ENCODE results near the gene TMEM252. TPM values are rescaled to one million over a fixed set of nuclear protein-coding genes. Genes with fewer than 3 reads are reported as not detected.

TMEM252 gene
- total RNA-seq, 1 experiment from 2014 or later, result not detected

- H3K9me2 ChIP-seq (replicated peaks; ENCODE audit: low read length), result no peaks in the 10 kb centered on the region
- no peak overlapping the region for H3K4me3 ChIP-seq (ENCODE audit: low read length)
- CTCF ChIA-PET, result no interaction called here
- no peak overlapping the region for H3K9ac ChIP-seq (ENCODE audit: low read length)
- no peaks in the 10 kb centered on the region for H3K79me2 ChIP-seq (ENCODE audit: low read length)
- POLR2A ChIA-PET (ENCODE audit: unreplicated experiment), result no interaction called here
- H3K27me3 ChIP-seq (ENCODE audit: low read length), result no peaks in the 10 kb centered on the region
- H3K9me3 ChIP-seq (ENCODE audit: low read length), result no peaks in the 10 kb centered on the region
- H3K27ac ChIP-seq (ENCODE audit: low read length), result no peak overlapping the region
- no peaks in the 10 kb centered on the region for H4K20me1 ChIP-seq (ENCODE audit: low read length)
- BruUV-seq (replicated peaks), result no TSS peak
- TF ChIP-seq CTCF (conservative IDR thresholded peaks at IDR 0.05; ENCODE audit: low read depth, low read length), result no peak
- no peak for TF ChIP-seq EZH2phosphoT487 (IDR thresholded peaks at IDR 0.05; ENCODE audit: borderline replicate concordance, low read length)
- no peak for TF ChIP-seq EZH2 (IDR thresholded peaks at IDR 0.05; ENCODE audit: low read length, unreplicated experiment)
- ATAC-seq (no peak), DNase-seq (no peak)
- H3K4me2 ChIP-seq (ENCODE audit: low read length), result no peak overlapping the region
- H3K4me1 ChIP-seq (ENCODE audit: insufficient read depth, low read length), result peaks cover 18% of the 10 kb centered on the region
- intact Hi-C loops (cut with micrococcal nuclease), result no loop called here
- H3K36me3 ChIP-seq (ENCODE audit: low read depth, low read length), result peaks cover 9% of the 10 kb centered on the region
- no peak overlapping the region for H2AFZ ChIP-seq (ENCODE audit: low read length)
- H3F3A ChIP-seq (ENCODE audit: low read length, unreplicated experiment), result no peaks in the 10 kb centered on the region
Observed at GRCh38 chr9:68522131-68522530, 18.6 kb downstream of the TMEM252 start.

- Histone ChIP-seq H3K9me3 (ENCODE audit: low read length) (no peaks in the 10 kb centered on the region), H3K9ac (ENCODE audit: low read length) (no peak overlapping the region), H3K36me3 (ENCODE audit: low read depth, low read length) (peaks cover 9% of the 10 kb centered on the region), H2AFZ (ENCODE audit: low read length) (no peak overlapping the region), H4K20me1 (ENCODE audit: low read length) (no peaks in the 10 kb centered on the region), H3K4me3 (ENCODE audit: low read length) (no peak overlapping the region), H3K27ac (ENCODE audit: low read length) (no peak overlapping the region), H3F3A (ENCODE audit: low read length, unreplicated experiment) (no peaks in the 10 kb centered on the region), H3K27me3 (ENCODE audit: low read length) (no peaks in the 10 kb centered on the region), H3K9me2 (replicated peaks; ENCODE audit: low read length) (no peaks in the 10 kb centered on the region), H3K4me1 (ENCODE audit: insufficient read depth, low read length) (peaks cover 25% of the 10 kb centered on the region), H3K4me2 (ENCODE audit: low read length) (0 out of 2 replicates have a peak overlapping the region, but pooled peaks have one; percentile 4), H3K79me2 (ENCODE audit: low read length) (no peaks in the 10 kb centered on the region)
- CTCF ChIA-PET, result no interaction called here
- DNase-seq, result peak; percentile 69
- intact Hi-C loops (cut with micrococcal nuclease), result loop anchor here (5.0 kb wide), 1 partner anchor 52 kb away; no protein-coding TSS in a partner anchor
- TF ChIP-seq CTCF (conservative IDR thresholded peaks at IDR 0.05; ENCODE audit: low read depth, low read length), result no peak
- TF ChIP-seq EZH2phosphoT487 (IDR thresholded peaks at IDR 0.05; ENCODE audit: borderline replicate concordance, low read length), result no peak
- no peak for TF ChIP-seq EZH2 (IDR thresholded peaks at IDR 0.05; ENCODE audit: low read length, unreplicated experiment)
- BruUV-seq (replicated peaks), result no TSS peak
- ATAC-seq, result no peak
- POLR2A ChIA-PET (ENCODE audit: unreplicated experiment), result interaction anchor here (0.7 kb wide), 1 partner anchor 225 kb away, joined by 4 read pairs; no protein-coding TSS in a partner anchor
Observed at GRCh38 chr9:68515326-68516017, 25.2 kb downstream of the TMEM252 start.

GRCh38 chr9:68513981-68514380 lies 26.7 kb downstream of the TMEM252 start:
- Histone ChIP-seq H3K79me2 (ENCODE audit: low read length) (no peaks in the 10 kb centered on the region), H3K27me3 (ENCODE audit: low read length) (no peaks in the 10 kb centered on the region), H4K20me1 (ENCODE audit: low read length) (no peaks in the 10 kb centered on the region), H3K9me2 (replicated peaks; ENCODE audit: low read length) (no peaks in the 10 kb centered on the region), H2AFZ (ENCODE audit: low read length) (no peak overlapping the region), H3K4me3 (ENCODE audit: low read length) (no peak overlapping the region), H3F3A (ENCODE audit: low read length, unreplicated experiment) (no peaks in the 10 kb centered on the region), H3K9ac (ENCODE audit: low read length) (no peak overlapping the region), H3K27ac (ENCODE audit: low read length) (no peak overlapping the region), H3K36me3 (ENCODE audit: low read depth, low read length) (peaks cover 9% of the 10 kb centered on the region), H3K9me3 (ENCODE audit: low read length) (no peaks in the 10 kb centered on the region), H3K4me2 (ENCODE audit: low read length) (no peak overlapping the region), H3K4me1 (ENCODE audit: insufficient read depth, low read length) (peaks cover 25% of the 10 kb centered on the region)
- intact Hi-C loops (cut with micrococcal nuclease), result no loop called here
- DNase-seq, result peak; percentile 60
- ChIA-PET CTCF (no interaction called here), POLR2A (ENCODE audit: unreplicated experiment) (no interaction called here)
- no TSS peak for BruUV-seq (replicated peaks)
- peak; percentile 67 for ATAC-seq
- no peak for TF ChIP-seq EZH2phosphoT487 (IDR thresholded peaks at IDR 0.05; ENCODE audit: borderline replicate concordance, low read length)
